Measurements from ENCODE around the gene OVCA2. TPM values are rescaled to one million over a fixed set of nuclear protein-coding genes. Genes with fewer than 3 reads are reported as not detected.

OVCA2 gene
- total and polyA plus RNA-seq, 4 donors: 11.1 to 55.4 (median 37.4) TPM

DNA sequence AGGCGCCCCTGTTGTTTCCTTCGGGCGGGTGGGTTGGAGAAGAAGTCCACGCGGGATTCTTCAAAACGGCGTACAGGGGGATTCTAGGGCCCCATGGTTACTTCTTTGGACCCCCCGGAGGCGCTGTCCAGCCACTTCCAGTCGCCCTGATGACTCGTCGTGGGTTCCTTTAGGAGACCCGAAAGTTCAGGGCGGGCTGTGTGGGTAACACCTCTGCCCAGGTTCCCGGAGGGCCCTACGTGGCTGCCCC lies 12.4 kb downstream of the OVCA2 start:
- 7% methylated on average over 16 of the region's 16 CpGs for WGBS, 2 donors
- peaks cover 1 to 29% (median 17%) of the 10 kb centered on the region in 5 donors for H3K4me1 ChIP-seq (ENCODE audit: control insufficient read depth in 5 of 5, insufficient read depth in 5 of 5, low read length in 5 of 5)
- H3K4me3 ChIP-seq: peak overlapping the region; percentile 10

DNA sequence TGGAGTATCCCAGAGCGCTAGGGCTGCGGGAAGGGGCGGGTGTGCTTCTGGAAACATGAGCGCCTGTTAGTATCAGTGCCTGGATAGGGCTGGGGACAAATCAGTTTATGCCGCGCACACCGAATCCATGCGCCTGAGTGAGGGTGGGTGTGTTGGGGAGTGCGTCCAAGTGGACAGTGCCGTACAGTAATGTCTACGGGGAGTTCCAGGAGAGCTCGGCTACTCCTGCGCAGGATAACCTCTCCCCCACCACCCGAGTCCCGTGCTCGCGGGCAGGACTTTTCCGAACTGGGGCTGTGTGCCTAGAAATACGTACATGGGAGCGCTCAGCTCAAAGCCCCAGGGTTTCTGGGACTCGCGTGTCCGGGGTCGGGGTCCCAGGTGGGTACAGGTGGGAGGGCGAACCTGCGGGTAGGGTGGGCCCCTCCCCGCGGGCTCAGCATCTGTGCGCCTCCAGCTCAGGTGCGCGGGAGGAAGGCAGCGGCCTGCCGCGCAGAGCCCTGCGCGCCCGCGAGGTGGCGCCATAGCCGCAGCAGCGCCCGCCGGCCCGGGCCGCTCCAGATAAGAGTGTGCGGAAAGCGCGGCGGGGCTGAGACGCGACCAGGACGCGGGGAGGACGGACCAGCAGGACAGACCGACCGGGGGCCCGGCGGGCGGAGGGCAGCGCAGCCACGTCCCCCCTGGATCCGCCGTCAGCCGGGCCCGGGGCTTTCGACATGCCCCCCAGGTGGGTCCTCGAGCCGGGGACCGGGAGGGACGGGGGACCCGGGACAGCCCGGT lies 12.9 kb downstream of the OVCA2 start, which contains the start of gene HIC1:
Gene HIC1, plus strand, starts transcription at position 592 of the 780 bp plus-strand sequence. CDS start 1,588 bp downstream, outside the sequence.
- WGBS, 2 donors: 1 to 4% methylated on average over 59 to 72 of the region's 72 CpGs
- Histone ChIP-seq H3K27me3 (ENCODE audit: control insufficient read depth in 3 of 3, insufficient read depth in 3 of 3, low read length in 2 of 3) (peaks cover 0 to 13% (median 0%) of the 10 kb centered on the region in 3 donors), H3K9ac (ENCODE audit: insufficient read depth in 1 of 2, low read length in 2 of 2) (no peak within 1 kb of the TSS), H3K4me3 (peak within 1 kb of the TSS; percentile 47), H3K9me3 (ENCODE audit: control insufficient read depth in 4 of 4, insufficient read depth in 3 of 4, low read length in 3 of 4) (no peaks in the 10 kb centered on the region), H3K36me3 (ENCODE audit: control insufficient read depth in 4 of 4, insufficient read depth in 4 of 4, low read length in 4 of 4) (peaks cover 0 to 16% (median 4%) of the 10 kb centered on the region in 4 donors), H3K27ac (ENCODE audit: low read depth in 1 of 2, low read length in 1 of 2) (peak within 1 kb of the TSS; percentile 86 to 88), H3K4me1 (ENCODE audit: control insufficient read depth in 5 of 5, insufficient read depth in 5 of 5, low read length in 5 of 5) (peaks cover 0 to 28% (median 20%) of the 10 kb centered on the region in 5 donors)
- ATAC-seq (ENCODE audit: insufficient read depth, low FRiP score): peak; percentile 65
- peak; percentile 84 for TF ChIP-seq CTCF (IDR thresholded peaks at IDR 0.05; ENCODE audit: control extremely low read depth, extremely low read depth)
- DNase-seq: peak; percentile 87 to 89 (median 87)

More for the DNA sequence above, 12.4 kb downstream of the OVCA2 start:
- H3K9me3 ChIP-seq (ENCODE audit: control insufficient read depth in 4 of 4, insufficient read depth in 3 of 4, low read length in 3 of 4): no peaks in the 10 kb centered on the region
- no peak for TF ChIP-seq CTCF (IDR thresholded peaks at IDR 0.05; ENCODE audit: control extremely low read depth, extremely low read depth)
- ATAC-seq (ENCODE audit: insufficient read depth, low FRiP score) (no peak), DNase-seq (peak in 2 of 3 donors; percentile 56 to 76)
- H3K27me3 ChIP-seq (ENCODE audit: control insufficient read depth in 3 of 3, insufficient read depth in 3 of 3, low read length in 2 of 3): peaks cover 0 to 13% (median 0%) of the 10 kb centered on the region in 3 donors
- peak overlapping the region; percentile 24 to 60 for H3K27ac ChIP-seq (ENCODE audit: low read depth in 1 of 2, low read length in 1 of 2)
- peaks cover 0 to 12% (median 3%) of the 10 kb centered on the region in 4 donors for H3K36me3 ChIP-seq (ENCODE audit: control insufficient read depth in 4 of 4, insufficient read depth in 4 of 4, low read length in 4 of 4)
- H3K9ac ChIP-seq (ENCODE audit: insufficient read depth in 1 of 2, low read length in 2 of 2): no peak overlapping the region

GRCh38 chr17:2055292-2056205 lies 13.7 kb downstream of the OVCA2 start:
- Histone ChIP-seq H3K4me3 (peak overlapping the region; percentile 47), H3K4me1 (ENCODE audit: control insufficient read depth in 5 of 5, insufficient read depth in 5 of 5, low read length in 5 of 5) (peaks cover 0 to 35% (median 24%) of the 10 kb centered on the region in 5 donors), H3K27me3 (ENCODE audit: control insufficient read depth in 3 of 3, insufficient read depth in 3 of 3, low read length in 2 of 3) (peaks cover 0 to 13% (median 2%) of the 10 kb centered on the region in 3 donors), H3K36me3 (ENCODE audit: control insufficient read depth in 4 of 4, insufficient read depth in 4 of 4, low read length in 4 of 4) (peaks cover 0 to 25% (median 9%) of the 10 kb centered on the region in 4 donors), H3K9me3 (ENCODE audit: control insufficient read depth in 4 of 4, insufficient read depth in 3 of 4, low read length in 3 of 4) (no peaks in the 10 kb centered on the region), H3K27ac (ENCODE audit: low read depth in 1 of 2, low read length in 1 of 2) (peak overlapping the region; percentile 86 to 88), H3K9ac (ENCODE audit: insufficient read depth in 1 of 2, low read length in 2 of 2) (no peak overlapping the region)
- TF ChIP-seq CTCF (IDR thresholded peaks at IDR 0.05; ENCODE audit: control extremely low read depth, extremely low read depth): no peak
- no peak for ATAC-seq (ENCODE audit: insufficient read depth, low FRiP score)
- peak; percentile 48 to 72 (median 61) for DNase-seq
- 2 to 5% methylated on average over 67 to 113 of the region's 113 CpGs for WGBS, 2 donors
